Testis (tissue), 3 donors: ENCODE data around the gene FAM184B. TPM values are rescaled to one million over a fixed set of nuclear protein-coding genes. Genes with fewer than 3 reads are reported as not detected.

Experiments used
- DNase-seq: peaks from one replicate; pipeline ENCODE4 v3.0.0-alpha.2; 2019
- H3K27ac ChIP-seq, 2 donors: fragments of 200-600 bp; sonication (generic); one replicate each; pipeline ENCODE4 v1.5.1; 2019
- H3K27me3 ChIP-seq: fragments of 200-600 bp; sonication (generic); one replicate; pipeline ENCODE4 v1.5.1; 2019
- H3K36me3 ChIP-seq: fragments of 200-600 bp; sonication (generic); one replicate; pipeline ENCODE4 v1.5.1; 2017; ENCODE audit warnings: low read depth; ENCODE audit errors: missing control alignments
- H3K4me1 ChIP-seq: fragments of 200-600 bp; sonication (generic); one replicate; pipeline ENCODE4 v1.5.1; 2019
- H3K4me3 ChIP-seq, 2 donors: fragments of 200-600 bp; sonication (generic); one replicate each; pipeline ENCODE4 v1.5.1; 2017 to 2019
- H3K9me3 ChIP-seq: fragments of 200-600 bp; sonication (generic); one replicate; pipeline ENCODE4 v1.5.1; 2017
- POLR2A ChIP-seq: fragments of 450-650 bp; IDR thresholded peaks from one replicate; pipeline ENCODE4 v1.6.1; 2017; ENCODE audit warnings: antibody characterized with exemption, mild to moderate bottlenecking, moderate library complexity
- WGBS, 2 donors: methylation state at CpG; one replicate each; pipeline ENCODE4 v1.1.5; 2018; 5-methylcytosine and 5-hydroxymethylcytosine counted together
- intact Hi-C: fragments of 100-400 bp; cut with DNase I; formaldehyde crosslinking; loops from one replicate; pipeline ENCODE4 v1.15.1; 2023; ENCODE audit warnings: low total_unique reads
- polyA plus RNA-seq: library from polyadenylated mRNA; stranded (reverse); fragments of 350-450 nt; fragmentation: Illumina TruSeq; extraction: RNeasy Lipid Tissue Mini Kit (QIAGEN cat#74804); gene quantifications from one replicate; pipeline ENCODE4 v1.2.3, GENCODE V29; 2014; ENCODE audit warnings: low read depth, low replicate concordance; ENCODE audit not compliant: insufficient read depth
- total RNA-seq, 2 donors: library from RNA; depleted of rRNA; stranded (reverse); fragments of >200 nt; gene quantifications; one replicate each; pipeline ENCODE4 v1.2.3, GENCODE V29; 2016
- TF ChIP-seq, protein P1 (sequence below), 3 experiments: fragments of 450-650 bp in 2 of 3; fragments of 200-600 bp in 1 of 3; sonication (generic) in 1 of 3; IDR thresholded peaks; one replicate each; pipeline ENCODE4 v1.5.1; 2016 to 2019; ENCODE audit warnings: antibody characterized with exemption in 3 of 3, mild to moderate bottlenecking in 2 of 3, moderate library complexity in 1 of 3

The FAM184B gene
- total and polyA plus RNA-seq, 3 donors from 2014 or later, result 0.08 to 0.26 (median 0.19) TPM

DNA sequence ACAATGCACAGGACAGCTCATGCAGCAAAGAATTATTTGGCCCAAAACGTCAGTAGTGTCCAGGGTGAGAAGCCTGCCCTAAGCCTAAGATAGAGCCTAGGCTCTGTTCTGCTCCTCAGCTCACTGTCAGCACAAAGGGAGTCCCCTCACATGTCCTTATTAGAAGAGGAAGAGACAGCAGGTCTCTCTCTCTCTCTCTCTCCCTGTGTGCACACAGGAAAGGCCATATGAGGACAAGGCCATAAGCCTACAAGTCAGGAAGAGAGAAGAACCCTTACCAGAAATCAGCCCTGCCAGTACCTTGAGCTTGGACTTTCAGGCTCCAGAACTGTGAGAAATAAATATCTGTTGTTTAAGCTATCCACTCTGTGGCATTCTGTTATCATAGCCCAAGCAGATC, 20.4 kb downstream of the FAM184B start:
- no peak overlapping the region for H3K27ac ChIP-seq
- no peaks in the 10 kb centered on the region for H3K27me3 ChIP-seq
- intact Hi-C loops, result no loop called here
- DNase-seq, result no peak
- TF ChIP-seq POLR2A, result no peak
- TF ChIP-seq, protein P1, sequence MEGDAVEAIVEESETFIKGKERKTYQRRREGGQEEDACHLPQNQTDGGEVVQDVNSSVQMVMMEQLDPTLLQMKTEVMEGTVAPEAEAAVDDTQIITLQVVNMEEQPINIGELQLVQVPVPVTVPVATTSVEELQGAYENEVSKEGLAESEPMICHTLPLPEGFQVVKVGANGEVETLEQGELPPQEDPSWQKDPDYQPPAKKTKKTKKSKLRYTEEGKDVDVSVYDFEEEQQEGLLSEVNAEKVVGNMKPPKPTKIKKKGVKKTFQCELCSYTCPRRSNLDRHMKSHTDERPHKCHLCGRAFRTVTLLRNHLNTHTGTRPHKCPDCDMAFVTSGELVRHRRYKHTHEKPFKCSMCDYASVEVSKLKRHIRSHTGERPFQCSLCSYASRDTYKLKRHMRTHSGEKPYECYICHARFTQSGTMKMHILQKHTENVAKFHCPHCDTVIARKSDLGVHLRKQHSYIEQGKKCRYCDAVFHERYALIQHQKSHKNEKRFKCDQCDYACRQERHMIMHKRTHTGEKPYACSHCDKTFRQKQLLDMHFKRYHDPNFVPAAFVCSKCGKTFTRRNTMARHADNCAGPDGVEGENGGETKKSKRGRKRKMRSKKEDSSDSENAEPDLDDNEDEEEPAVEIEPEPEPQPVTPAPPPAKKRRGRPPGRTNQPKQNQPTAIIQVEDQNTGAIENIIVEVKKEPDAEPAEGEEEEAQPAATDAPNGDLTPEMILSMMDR (IDR thresholded peaks at IDR 0.05), result no peak
- H3K4me1 ChIP-seq, result no peaks in the 10 kb centered on the region
- H3K4me3 ChIP-seq, result no peak overlapping the region
- WGBS, 2 donors, result 50% methylated on average over 1 of the region's 1 CpG
- H3K36me3 ChIP-seq, result no peaks in the 10 kb centered on the region
- no peaks in the 10 kb centered on the region for H3K9me3 ChIP-seq

DNA sequence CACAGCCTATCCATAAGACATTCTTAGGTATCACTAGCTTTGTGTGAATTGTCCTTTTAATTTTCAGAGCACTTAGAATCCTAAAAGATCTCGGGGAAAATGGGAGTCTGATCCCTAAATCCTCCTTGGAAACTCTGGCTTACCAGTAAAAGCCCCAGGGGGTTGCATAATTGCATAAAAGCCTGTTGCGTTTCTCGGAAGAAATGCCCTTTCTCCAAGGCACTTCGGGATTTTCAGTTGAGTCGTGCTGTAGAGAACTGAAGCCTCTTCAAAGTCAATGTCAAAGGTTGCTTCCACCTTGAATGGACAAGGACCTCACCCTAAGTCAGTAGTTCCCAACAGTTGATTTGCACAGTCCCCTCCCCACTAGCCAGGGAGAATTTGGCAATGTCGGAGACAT, 20.8 kb downstream of the FAM184B start:
- Histone ChIP-seq H3K4me1 (no peaks in the 10 kb centered on the region), H3K27me3 (no peaks in the 10 kb centered on the region), H3K27ac (no peak overlapping the region), H3K4me3 (no peak overlapping the region), H3K36me3 (no peaks in the 10 kb centered on the region), H3K9me3 (no peaks in the 10 kb centered on the region)
- intact Hi-C loops, result no loop called here
- DNase-seq, result no peak
- WGBS, 2 donors, result 78 to 87% methylated on average over 5 to 6 of the region's 6 CpGs
- TF ChIP-seq POLR2A, result no peak
- TF ChIP-seq, protein P1 (IDR thresholded peaks at IDR 0.05), result no peak

DNA sequence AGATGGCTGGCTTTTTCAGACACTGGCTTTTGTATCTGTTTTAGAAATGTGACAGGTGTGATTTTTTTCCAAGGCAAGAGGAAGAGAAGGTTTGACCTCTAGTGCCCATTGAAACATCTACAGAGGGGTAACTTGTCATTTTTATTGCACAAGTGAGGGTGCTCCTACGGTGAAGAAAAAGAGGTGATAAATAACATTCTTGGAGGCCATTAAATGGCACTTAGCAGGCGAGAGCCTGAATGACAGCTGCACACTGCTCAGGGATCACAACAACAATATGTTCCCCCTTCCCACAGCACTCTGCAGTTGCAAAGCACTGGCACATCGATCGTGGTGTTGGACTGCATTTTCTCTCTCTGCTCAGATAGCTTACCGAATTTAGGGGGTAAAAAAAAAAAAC, 22.9 kb downstream of the FAM184B start:
- DNase-seq, result no peak
- Histone ChIP-seq H3K4me1 (no peaks in the 10 kb centered on the region), H3K4me3 (no peak overlapping the region), H3K36me3 (no peaks in the 10 kb centered on the region), H3K27me3 (no peaks in the 10 kb centered on the region), H3K27ac (no peak overlapping the region), H3K9me3 (no peaks in the 10 kb centered on the region)
- intact Hi-C loops, result no loop called here
- TF ChIP-seq, protein P1 (IDR thresholded peaks at IDR 0.05), result no peak
- no peak for TF ChIP-seq POLR2A
- WGBS, 2 donors, result 42 to 57% methylated on average over 5 of the region's 5 CpGs

DNA sequence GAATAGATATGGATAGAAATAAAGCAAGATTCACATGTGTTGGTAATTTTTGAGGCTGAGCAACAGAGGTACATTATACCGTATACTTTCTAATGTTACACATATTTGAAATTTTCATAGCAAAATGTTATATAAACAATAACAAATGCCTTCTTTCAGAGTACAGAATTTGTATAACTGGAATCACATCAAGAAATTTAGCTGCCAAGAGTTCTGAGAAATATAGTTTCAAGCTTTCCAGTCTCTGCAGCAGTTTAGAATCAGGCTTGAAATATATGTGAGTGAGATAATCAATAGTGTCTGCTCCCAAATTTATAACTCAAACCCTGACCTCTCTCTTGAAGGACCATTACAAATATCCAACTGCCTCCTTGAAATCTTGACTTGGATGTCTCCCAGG, 23.8 kb downstream of the FAM184B start:
- Histone ChIP-seq H3K27ac (no peak overlapping the region), H3K9me3 (no peaks in the 10 kb centered on the region), H3K4me1 (no peaks in the 10 kb centered on the region), H3K36me3 (no peaks in the 10 kb centered on the region), H3K27me3 (no peaks in the 10 kb centered on the region), H3K4me3 (no peak overlapping the region)
- no peak for TF ChIP-seq POLR2A
- TF ChIP-seq, protein P1 (IDR thresholded peaks at IDR 0.05), result no peak
- intact Hi-C loops, result no loop called here
- DNase-seq, result no peak
- 63 to 70% methylated on average over 1 of the region's 1 CpG for WGBS, 2 donors

DNA sequence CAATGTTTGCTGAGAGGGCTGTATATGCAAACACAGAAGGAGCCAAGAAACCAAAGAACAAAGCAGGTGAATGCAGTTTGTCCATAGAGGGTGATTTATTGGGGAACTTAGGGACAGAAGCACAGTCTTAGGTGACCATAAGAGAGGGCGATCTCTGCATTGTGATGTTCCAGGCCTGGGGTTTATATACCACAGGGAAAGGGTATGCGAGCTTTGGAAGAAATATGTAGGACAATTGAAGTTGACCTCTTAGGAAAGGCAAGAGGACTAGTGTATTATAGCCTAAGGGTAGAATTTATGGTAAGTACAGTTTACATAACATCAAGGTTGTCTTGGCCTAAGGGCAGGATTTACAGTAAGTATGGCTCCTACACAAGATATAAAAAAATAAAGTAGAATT, 27.8 kb downstream of the FAM184B start:
- Histone ChIP-seq H3K9me3 (no peaks in the 10 kb centered on the region), H3K27me3 (no peaks in the 10 kb centered on the region), H3K4me1 (no peaks in the 10 kb centered on the region), H3K27ac (no peak overlapping the region), H3K4me3 (no peak overlapping the region), H3K36me3 (no peaks in the 10 kb centered on the region)
- DNase-seq, result no peak
- 94 to 95% methylated on average over 2 of the region's 2 CpGs for WGBS, 2 donors
- no peak for TF ChIP-seq POLR2A
- TF ChIP-seq, protein P1 (IDR thresholded peaks at IDR 0.05), result no peak
- intact Hi-C loops, result no loop called here
